Measurements from ENCODE around the gene RGPD3. TPM values are rescaled to one million over a fixed set of nuclear protein-coding genes. Genes with fewer than 3 reads are reported as not detected.
A peak's percentile ranks its signal among the peaks of the same experiment; 100 is the strongest.
"Not testable (repeated sequence)": the region's sequence is repeated elsewhere in the genome, so short reads cannot be mapped to it uniquely, and the experiment has no call there.

Gene RGPD3
- total RNA-seq, result under 1 TPM; 0.20 to 0.84 (median 0.37) TPM

DNA sequence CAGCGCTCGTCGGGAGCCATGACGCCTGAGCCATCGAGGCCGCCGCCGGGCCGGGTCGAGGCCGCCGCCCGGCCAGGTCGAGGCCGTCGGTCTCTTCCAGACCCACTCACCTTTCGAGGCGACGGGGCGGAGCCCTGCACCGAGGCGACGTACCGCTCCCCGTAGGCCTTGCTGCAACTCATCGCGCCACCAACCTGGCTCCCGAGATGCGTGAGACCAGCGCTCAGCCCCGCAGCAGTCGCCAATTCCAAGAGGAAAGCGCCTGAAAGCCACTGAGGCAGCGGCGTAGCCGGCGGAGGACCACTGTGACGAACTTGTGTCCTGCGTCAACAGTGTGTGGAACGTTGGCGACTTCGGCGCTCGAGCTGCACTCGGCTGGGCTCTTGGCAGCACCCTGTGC is at the start of gene RGPD3:
TSS of gene RGPD3 (minus strand) at position 307 of the 400 bp plus-strand sequence. CDS start at position 182, 125 bp downstream.
- not testable (repeated sequence) for H3K36me3 ChIP-seq; H3K4me3 ChIP-seq; H3K4me1 ChIP-seq; H3K27me3 ChIP-seq; H3K9me3 ChIP-seq; H3K27ac ChIP-seq; DNase-seq (ENCODE audit: low spot score in 2 of 2)
- WGBS, 2 donors, result 95 to 97% methylated on average over 25 to 41 of the region's 45 CpGs

DNA sequence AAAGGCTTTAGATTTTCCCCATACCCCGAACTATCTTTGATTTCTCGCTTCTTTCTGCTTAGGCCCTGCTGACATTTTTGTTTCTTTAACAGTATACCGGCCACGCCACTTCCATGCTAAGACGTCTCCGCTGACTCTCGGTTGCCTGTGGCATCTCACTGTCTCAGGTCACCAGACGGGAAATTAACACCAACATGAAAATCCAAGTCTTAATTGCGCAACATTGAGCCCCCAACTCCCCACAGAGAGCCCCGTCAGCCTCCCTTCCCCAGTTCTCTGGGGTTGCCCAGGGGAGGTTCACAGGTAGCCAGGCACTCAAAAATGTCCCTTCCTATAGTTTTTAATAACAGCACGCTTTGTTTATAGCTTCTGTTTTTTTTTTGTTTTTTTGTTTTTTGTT is 49.1 kb upstream of the RGPD3 start:
- Histone ChIP-seq H3K36me3 (no peaks in the 10 kb centered on the region), H3K27me3 (no peaks in the 10 kb centered on the region), H3K27ac (no peak overlapping the region), H3K4me1 (no peaks in the 10 kb centered on the region), H3K4me3 (no peak overlapping the region), H3K9me3 (no peaks in the 10 kb centered on the region)
- no peak for DNase-seq (ENCODE audit: low spot score in 2 of 2)
- WGBS, 2 donors, result 92 to 95% methylated on average over 11 of the region's 11 CpGs
- TF ChIP-seq, protein P1, sequence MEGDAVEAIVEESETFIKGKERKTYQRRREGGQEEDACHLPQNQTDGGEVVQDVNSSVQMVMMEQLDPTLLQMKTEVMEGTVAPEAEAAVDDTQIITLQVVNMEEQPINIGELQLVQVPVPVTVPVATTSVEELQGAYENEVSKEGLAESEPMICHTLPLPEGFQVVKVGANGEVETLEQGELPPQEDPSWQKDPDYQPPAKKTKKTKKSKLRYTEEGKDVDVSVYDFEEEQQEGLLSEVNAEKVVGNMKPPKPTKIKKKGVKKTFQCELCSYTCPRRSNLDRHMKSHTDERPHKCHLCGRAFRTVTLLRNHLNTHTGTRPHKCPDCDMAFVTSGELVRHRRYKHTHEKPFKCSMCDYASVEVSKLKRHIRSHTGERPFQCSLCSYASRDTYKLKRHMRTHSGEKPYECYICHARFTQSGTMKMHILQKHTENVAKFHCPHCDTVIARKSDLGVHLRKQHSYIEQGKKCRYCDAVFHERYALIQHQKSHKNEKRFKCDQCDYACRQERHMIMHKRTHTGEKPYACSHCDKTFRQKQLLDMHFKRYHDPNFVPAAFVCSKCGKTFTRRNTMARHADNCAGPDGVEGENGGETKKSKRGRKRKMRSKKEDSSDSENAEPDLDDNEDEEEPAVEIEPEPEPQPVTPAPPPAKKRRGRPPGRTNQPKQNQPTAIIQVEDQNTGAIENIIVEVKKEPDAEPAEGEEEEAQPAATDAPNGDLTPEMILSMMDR (IDR thresholded peaks at IDR 0.05), result no peak
- TF ChIP-seq POLR2A (IDR thresholded peaks at IDR 0.05), result no peak
- TF ChIP-seq EP300 (IDR thresholded peaks at IDR 0.05), result no peak

DNA sequence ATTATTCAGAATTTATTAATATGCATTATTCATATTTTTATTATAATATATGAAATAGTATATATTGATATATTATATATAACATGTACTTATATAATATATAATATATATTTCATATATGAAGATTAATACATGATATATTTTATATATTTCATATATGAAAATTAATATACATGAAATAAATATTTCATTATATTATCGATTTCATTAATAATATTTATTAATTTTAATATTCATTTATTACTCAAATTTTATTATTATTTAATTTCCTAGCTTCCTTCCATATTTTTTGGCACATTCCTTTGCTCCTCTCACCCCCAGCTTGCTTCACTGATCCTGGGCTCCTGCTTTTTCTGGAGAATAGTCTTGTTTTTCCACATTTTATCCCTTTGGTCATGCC is 48.7 kb upstream of the RGPD3 start:
- no peaks in the 10 kb centered on the region for H3K4me1 ChIP-seq
- TF ChIP-seq, protein P1 (IDR thresholded peaks at IDR 0.05), result no peak
- no peak for TF ChIP-seq EP300 (IDR thresholded peaks at IDR 0.05)
- no peak for TF ChIP-seq POLR2A (IDR thresholded peaks at IDR 0.05)
- WGBS, 2 donors, result 95 to 100% methylated on average over 1 of the region's 1 CpG
- no peaks in the 10 kb centered on the region for H3K27me3 ChIP-seq
- no peak overlapping the region for H3K27ac ChIP-seq
- no peaks in the 10 kb centered on the region for H3K9me3 ChIP-seq
- no peaks in the 10 kb centered on the region for H3K36me3 ChIP-seq
- no peak overlapping the region for H3K4me3 ChIP-seq
- no peak for DNase-seq (ENCODE audit: low spot score in 2 of 2)

DNA sequence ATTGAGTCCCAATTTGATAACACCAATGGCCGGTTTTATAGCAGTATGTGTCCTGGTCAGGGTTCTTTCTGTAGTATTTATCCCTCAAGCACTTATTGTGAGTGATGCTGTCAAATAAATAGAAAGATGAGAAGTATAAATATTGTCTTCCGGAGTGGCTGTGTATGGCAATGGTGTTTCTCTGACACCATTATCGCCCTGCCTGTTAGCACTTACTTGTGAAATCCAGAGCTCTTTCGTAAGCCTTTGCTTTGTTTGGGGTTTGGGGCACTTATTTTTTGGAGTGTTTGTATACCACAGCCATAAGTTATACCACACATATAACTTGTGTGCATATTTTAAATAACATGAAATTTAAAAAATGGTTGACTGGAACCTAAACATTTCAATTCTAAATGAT is 48.2 kb upstream of the RGPD3 start:
- Histone ChIP-seq H3K27ac (no peak overlapping the region), H3K4me3 (no peak overlapping the region), H3K36me3 (no peaks in the 10 kb centered on the region), H3K4me1 (no peaks in the 10 kb centered on the region), H3K27me3 (no peaks in the 10 kb centered on the region), H3K9me3 (no peaks in the 10 kb centered on the region)
- no peak for DNase-seq (ENCODE audit: low spot score in 2 of 2)
- 65 to 89% methylated on average over 4 of the region's 4 CpGs for WGBS, 2 donors
- TF ChIP-seq POLR2A (IDR thresholded peaks at IDR 0.05) (no peak), EP300 (IDR thresholded peaks at IDR 0.05) (no peak)
- TF ChIP-seq, protein P1 (IDR thresholded peaks at IDR 0.05), result no peak

DNA sequence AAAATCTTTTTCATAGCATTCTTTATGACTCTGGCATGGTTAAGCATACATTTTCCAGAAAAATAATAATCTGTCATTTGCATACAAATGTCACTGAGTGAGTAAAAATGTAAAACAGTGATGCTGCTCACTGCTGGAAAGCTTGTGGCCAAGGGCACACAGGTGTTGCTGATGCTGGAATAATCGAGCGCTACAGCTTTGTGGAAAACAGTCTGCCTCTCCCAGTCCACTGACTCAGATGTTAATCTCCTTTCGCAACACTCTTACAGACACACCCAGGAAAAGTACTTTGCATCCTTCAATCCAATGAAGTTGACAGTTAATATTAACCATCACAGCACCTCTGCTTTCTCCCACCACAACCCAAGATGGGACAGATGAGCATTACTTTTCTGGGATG is 46.6 kb upstream of the RGPD3 start:
- H3K4me1 ChIP-seq; H3K36me3 ChIP-seq; H3K27ac ChIP-seq; DNase-seq (ENCODE audit: low spot score in 2 of 2); H3K4me3 ChIP-seq; H3K9me3 ChIP-seq; H3K27me3 ChIP-seq: not testable (repeated sequence)
- WGBS, 2 donors, result 73 to 75% methylated on average over 3 of the region's 3 CpGs

DNA sequence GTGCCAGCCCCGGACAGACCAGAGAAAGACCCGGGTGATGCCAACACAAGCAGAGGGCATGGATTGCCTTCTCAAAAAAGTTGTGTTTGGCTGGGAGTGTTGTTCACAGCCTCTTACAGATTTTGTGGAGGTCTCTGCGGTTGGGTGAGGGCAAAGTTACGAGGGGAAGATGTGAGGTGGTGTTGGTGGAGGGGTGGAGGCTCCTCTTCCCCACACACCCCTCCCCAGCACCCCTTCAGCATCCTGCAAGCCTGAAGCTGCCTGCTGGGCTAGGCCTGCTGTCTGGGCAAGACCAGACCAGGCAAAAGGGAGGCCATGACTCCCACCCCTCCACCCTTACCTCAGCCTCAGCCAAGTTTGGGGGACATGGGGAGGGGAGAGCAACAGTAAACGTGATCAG is 45.2 kb upstream of the RGPD3 start:
- H3K4me1 ChIP-seq; H3K36me3 ChIP-seq; H3K9me3 ChIP-seq; H3K4me3 ChIP-seq; DNase-seq (ENCODE audit: low spot score in 2 of 2); H3K27ac ChIP-seq; H3K27me3 ChIP-seq: not testable (repeated sequence)
- WGBS, 2 donors, result 68 to 100% methylated on average over 1 to 4 of the region's 5 CpGs

DNA sequence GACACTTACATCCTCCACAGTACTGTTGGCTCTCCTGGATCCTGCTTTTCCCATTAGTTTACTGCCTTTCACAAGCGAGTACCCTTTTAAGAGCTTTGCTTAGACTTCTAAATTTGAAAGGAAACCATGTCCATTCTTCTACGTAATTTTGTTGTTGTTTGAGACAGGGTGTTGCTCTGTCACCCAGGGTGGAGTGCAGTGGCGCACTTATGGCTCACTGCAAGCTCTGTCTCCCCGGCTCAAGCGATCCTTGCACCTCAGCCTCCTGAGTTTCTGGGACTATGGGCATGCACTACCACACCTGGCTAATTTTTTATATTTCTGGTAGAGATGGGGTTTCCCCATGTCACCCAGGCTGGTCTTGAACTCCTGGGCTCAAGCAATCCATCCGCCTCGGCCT is 43.7 kb upstream of the RGPD3 start:
- not testable (repeated sequence) for H3K9me3 ChIP-seq; H3K4me3 ChIP-seq; H3K27me3 ChIP-seq; DNase-seq (ENCODE audit: low spot score in 2 of 2); H3K36me3 ChIP-seq; H3K4me1 ChIP-seq
- peak overlapping the region in 1 of 4 donors; percentile 4 for H3K27ac ChIP-seq
- WGBS, 2 donors, result 87 to 91% methylated on average over 7 of the region's 7 CpGs

DNA sequence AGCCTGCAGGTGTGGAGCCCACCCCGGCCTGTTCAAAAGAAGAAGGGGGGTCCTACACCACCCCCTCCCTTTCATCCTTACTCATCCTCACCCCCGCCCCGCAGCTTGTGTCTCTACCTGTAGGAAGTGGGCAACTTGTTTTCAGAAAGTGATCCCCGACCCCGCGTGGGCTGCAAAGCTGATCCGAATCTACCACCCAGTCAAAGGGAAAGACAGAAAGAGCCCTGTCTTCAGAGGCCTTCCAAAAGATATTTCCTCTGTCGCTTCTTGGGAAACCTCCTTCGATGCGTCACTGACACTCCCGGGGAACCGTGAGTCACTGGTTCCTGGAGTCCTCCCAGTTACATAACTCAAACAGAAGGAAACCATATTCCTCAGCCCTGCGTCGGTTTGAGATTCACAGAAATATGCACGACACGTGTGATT is 43.3 kb upstream of the RGPD3 start:
- not testable (repeated sequence) for H3K4me1 ChIP-seq, H3K36me3 ChIP-seq, H3K9me3 ChIP-seq, H3K4me3 ChIP-seq, H3K27me3 ChIP-seq
- peak; percentile 37 to 80 for DNase-seq (ENCODE audit: low spot score in 2 of 2)
- peak overlapping the region in 1 of 4 donors; percentile 4 for H3K27ac ChIP-seq
- whole genome bisulfite sequencing, 2 donors, result 48 to 54% methylated on average over 9 to 12 of the region's 16 CpGs

DNA sequence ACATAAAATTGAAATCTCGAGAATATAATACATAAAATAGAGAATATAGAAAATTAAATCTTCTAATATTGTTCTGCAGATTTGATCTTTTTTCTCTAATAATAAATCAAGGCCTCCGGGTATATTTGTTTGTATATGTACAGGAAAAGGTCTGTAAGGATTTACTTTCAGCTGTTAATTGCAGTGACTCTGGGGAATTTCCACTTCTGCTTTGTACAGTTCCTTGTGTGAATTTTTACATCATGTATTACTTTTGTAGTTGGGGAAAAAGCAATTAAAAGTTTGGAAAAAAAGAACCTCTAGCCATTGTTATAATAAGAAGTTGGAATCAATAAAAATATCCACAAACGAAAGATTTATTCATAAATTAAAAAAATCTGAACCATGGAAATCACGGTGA is 42.6 kb upstream of the RGPD3 start:
- not testable (repeated sequence) for H3K27ac ChIP-seq; DNase-seq (ENCODE audit: low spot score in 2 of 2); H3K4me1 ChIP-seq; H3K9me3 ChIP-seq; H3K27me3 ChIP-seq; H3K4me3 ChIP-seq; H3K36me3 ChIP-seq
- 68 to 79% methylated on average over 4 of the region's 4 CpGs for WGBS, 2 donors

DNA sequence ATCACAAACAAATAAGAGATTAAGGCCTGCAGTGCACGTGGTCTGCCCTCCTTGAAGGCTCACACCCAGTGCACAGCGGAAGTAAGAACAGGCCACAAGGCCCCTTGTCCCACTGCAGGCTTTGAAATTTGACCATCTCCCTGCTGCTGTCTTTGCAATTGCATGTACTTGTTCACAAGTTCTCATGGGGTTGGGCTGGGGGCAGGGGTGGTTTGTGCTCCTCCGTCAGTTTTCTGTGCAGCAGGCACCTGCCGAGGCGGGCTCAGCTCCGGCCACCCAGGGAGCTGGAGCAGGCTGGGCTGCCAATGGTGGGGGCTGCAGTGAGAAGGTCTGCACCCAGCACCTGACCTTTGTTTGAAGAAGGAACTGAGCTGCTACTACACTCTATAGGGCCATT is 41.2 kb upstream of the RGPD3 start:
- 85 to 87% methylated on average over 5 to 6 of the region's 6 CpGs for WGBS, 2 donors
- not testable (repeated sequence) for DNase-seq (ENCODE audit: low spot score in 2 of 2); H3K4me3 ChIP-seq; H3K27me3 ChIP-seq; H3K36me3 ChIP-seq; H3K4me1 ChIP-seq; H3K9me3 ChIP-seq; H3K27ac ChIP-seq
